ENCODE data around the gene IGFL1. TPM values are rescaled to one million over a fixed set of nuclear protein-coding genes. Genes with fewer than 3 reads are reported as not detected.
A peak's percentile ranks its signal among the peaks of the same experiment; 100 is the strongest.
"Not testable (repeated sequence)": the region's sequence is repeated elsewhere in the genome, so short reads cannot be mapped to it uniquely, and the experiment has no call there.

The IGFL1 gene
- total RNA-seq, 1 experiment from 2014 or later, result not detected

DNA sequence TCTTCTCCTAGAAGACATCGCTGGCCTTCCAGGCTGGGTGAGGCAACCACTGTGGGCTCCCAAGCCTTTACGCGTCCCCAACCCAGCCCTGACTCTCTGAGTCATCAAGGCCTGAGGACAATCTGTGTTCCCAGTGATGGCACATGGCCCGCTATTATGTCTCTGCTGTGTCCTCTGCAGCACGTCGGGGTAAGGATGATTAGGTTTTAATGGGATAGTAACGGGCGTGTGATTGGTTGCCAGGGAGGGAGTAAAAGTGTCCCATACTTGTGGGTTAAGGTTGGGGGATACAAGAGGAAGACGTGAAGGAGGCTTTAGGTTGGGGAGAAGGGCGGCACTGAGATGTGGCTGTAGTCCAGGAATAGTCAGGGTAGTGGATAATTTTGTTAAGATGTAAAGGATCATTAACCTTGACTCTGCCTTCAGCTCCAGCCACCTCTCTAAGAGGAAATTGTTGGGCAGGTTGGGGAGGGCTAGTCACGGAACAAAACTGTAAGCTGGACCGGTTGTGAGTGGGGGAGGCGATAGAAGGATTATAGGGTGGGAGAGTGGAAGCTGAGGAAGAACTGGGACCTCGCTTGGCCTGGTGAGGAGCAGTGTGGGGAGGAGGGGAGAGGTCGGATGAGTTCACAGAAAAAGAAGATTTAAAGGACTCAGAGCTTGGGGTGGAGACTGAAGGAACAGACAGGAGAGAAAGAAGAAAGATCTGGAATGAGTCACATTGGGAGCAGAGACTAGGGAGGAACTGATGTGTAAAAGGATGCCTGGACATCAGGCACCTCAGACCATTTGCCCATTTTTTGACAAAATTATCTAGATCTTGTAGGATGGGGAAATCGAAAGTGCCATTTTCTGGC lies 27.9 kb upstream of the IGFL1 start:
- peak; percentile 80 for DNase-seq (ENCODE audit: low spot score)

DNA sequence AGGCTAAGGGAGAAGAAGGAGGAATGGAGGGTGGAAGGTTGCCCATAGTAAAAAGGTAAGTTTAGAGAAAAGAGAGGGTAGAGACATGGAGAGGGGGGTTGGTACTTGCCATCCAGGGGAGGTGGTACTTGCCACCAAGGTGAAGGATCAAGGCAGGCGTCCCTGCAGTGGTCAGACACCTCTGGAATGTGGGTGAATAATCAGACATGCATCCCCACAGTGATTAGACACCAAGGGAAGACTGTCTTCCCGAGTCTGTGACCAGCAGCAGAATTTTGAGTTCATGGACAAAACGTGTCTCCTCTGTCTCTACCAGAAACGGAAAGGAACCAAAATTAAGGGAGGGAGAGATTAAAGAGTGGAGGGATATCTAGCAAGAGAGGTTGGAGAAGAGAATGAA lies 27.1 kb upstream of the IGFL1 start:
- DNase-seq (ENCODE audit: low spot score), result no peak

GRCh38 chr19:46202872-46203860 lies 26.4 kb upstream of the IGFL1 start:
- DNase-seq (ENCODE audit: low spot score), result no peak

DNA sequence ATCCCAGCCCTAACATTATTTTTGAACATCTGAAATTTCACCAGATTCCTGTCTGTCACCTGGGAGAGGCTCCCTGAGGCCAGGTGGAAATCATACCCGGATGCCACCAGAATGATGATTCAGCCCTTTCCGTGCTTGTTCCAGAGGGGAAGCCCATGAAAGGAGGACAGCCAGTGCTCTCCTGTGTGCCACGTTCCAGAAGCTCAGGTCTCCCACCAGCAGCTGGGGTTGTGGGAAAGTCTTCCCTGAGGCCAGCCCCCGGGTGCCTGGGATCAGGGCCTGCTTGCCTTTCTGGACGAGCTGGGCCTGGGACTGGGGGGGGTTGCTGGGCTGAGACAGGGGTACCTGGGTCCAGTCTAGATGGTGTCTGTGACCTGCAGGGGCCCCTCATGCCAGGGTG lies 25.5 kb upstream of the IGFL1 start:
- DNase-seq (ENCODE audit: low spot score), result no peak

GRCh38 chr19:46205183-46205984 lies 24.2 kb upstream of the IGFL1 start:
- no peak for DNase-seq (ENCODE audit: low spot score)

- peak; percentile 47 for DNase-seq (ENCODE audit: low spot score)
These were observed 23.4 kb upstream of the IGFL1 start for GRCh38 chr19:46206176-46206575.

GRCh38 chr19:46206682-46207081 lies 22.9 kb upstream of the IGFL1 start:
- DNase-seq (ENCODE audit: low spot score), result no peak

GRCh38 chr19:46207858-46208257 lies 21.7 kb upstream of the IGFL1 start:
- not testable (repeated sequence) for DNase-seq (ENCODE audit: low spot score)

GRCh38 chr19:46209051-46209450 lies 20.5 kb upstream of the IGFL1 start:
- DNase-seq (ENCODE audit: low spot score), result no peak

DNA sequence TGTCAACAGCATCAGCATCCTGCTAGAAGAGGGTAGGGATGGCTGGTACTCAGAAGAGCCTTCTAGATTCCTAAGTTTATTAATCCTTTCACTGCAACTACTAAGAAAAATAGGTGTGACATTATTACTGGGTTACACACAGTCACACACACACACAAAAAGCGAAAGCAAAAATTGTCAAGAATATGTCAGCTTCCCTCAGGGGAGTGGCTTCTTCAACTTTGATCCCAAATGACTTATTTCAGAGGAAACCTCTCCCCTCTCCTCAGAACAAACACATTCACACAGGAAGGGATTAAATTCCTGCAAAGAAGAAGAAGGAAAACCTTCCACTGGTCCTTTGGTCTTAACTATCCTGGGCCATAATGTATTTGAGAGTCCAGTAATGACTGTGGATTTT lies 20.1 kb upstream of the IGFL1 start:
- no peak for DNase-seq (ENCODE audit: low spot score)

GRCh38 chr19:46210669-46211068 lies 18.9 kb upstream of the IGFL1 start:
- DNase-seq (ENCODE audit: low spot score), result no peak

GRCh38 chr19:46211201-46211881 lies 18.2 kb upstream of the IGFL1 start:
- DNase-seq (ENCODE audit: low spot score), result peak; percentile 80

- not testable (repeated sequence) for DNase-seq (ENCODE audit: low spot score)
These were observed 16.9 kb upstream of the IGFL1 start for GRCh38 chr19:46212592-46212991.

DNA sequence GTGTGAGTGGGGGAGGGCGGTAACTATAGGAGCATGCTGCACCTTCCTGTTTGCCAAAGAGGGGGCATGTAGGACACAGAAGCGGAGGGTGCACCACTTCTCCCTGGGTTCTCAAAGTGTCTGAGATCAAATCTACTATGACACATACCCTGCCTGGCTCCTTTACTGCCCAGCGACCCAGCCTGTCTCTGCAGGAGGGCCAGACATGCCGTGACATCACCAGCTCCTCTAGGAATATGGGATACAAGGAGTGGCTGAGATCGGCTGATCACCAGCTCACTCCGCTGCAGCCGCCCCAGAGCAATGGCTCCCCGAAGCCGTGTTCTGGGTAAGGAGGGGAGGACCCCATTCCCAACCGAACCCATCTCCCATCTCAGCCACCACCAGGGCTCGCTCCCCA lies 16.4 kb upstream of the IGFL1 start:
- DNase-seq (ENCODE audit: low spot score), result no peak

- no peak for DNase-seq (ENCODE audit: low spot score)
These were observed 15.7 kb upstream of the IGFL1 start for GRCh38 chr19:46213806-46214205.

GRCh38 chr19:46216612-46217011 lies 12.9 kb upstream of the IGFL1 start:
- DNase-seq (ENCODE audit: low spot score), result no peak

DNA sequence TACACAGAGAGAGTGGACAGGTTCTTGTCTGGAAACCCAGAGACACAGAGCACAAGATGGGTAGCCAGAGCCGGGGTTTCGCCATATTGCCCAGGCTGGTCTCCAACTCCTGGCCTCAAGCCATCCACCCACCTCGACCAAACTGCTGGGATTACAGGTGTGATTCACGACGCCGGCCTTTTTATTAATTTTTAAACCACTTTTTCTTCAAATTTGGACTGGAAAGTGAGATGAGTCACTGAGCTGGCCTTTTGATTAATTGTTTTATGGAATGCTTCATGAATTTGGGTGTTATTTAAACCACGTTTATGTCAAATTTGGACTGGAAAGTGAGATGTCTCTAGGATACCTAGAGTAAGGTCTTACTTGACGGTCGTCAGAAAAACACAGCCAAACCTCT lies 12.1 kb upstream of the IGFL1 start:
- DNase-seq (ENCODE audit: low spot score), result no peak

DNA sequence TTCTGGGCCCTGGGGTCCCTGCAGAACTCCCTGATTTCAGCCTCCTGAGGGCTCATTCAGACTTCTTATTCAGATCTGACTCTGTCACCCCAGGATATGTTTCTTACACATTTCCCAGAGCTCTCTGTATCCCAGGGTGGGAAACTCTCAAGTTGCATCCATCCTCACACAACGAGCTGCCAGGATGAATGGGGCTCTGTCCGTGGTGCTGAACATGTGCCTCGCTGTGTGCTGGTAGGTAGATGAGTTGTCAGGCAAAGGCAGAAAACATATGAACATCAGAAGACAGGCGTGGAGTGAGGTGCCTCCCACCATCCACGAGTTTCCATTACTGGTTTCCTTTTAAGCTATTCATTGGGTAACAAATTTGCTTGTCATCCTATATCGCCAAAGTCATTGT lies 11.4 kb upstream of the IGFL1 start:
- no peak for DNase-seq (ENCODE audit: low spot score)

GRCh38 chr19:46220038-46220615 lies 9.4 kb upstream of the IGFL1 start:
- no peak for DNase-seq (ENCODE audit: low spot score)

DNA sequence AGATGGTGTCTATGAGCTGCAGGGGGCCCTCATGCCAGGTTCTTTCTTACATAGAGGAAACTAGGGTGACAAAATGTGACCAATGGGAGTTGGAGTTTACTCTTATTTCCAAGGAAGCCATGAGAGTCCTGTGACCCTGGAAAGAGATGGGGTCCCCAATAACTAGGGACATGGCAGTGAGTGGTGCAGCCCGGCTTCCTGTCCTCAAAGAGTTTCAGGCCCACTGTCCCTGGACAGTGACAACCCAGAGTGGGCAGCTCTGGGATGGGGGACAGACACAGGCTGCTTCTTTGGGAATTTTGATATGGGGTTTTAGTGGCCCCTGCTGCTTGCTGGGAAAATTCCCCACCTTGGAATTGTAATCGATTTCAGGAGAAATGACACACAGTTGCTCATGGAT lies 8.4 kb upstream of the IGFL1 start:
- no peak for DNase-seq (ENCODE audit: low spot score)

Measured in H4 (cell line).